ENCODE measurements around the gene POP5. TPM values are rescaled to one million over a fixed set of nuclear protein-coding genes. Genes with fewer than 3 reads are reported as not detected.

The POP5 gene
- total RNA-seq, 1 experiment from 2014 or later: 64.0 TPM

DNA sequence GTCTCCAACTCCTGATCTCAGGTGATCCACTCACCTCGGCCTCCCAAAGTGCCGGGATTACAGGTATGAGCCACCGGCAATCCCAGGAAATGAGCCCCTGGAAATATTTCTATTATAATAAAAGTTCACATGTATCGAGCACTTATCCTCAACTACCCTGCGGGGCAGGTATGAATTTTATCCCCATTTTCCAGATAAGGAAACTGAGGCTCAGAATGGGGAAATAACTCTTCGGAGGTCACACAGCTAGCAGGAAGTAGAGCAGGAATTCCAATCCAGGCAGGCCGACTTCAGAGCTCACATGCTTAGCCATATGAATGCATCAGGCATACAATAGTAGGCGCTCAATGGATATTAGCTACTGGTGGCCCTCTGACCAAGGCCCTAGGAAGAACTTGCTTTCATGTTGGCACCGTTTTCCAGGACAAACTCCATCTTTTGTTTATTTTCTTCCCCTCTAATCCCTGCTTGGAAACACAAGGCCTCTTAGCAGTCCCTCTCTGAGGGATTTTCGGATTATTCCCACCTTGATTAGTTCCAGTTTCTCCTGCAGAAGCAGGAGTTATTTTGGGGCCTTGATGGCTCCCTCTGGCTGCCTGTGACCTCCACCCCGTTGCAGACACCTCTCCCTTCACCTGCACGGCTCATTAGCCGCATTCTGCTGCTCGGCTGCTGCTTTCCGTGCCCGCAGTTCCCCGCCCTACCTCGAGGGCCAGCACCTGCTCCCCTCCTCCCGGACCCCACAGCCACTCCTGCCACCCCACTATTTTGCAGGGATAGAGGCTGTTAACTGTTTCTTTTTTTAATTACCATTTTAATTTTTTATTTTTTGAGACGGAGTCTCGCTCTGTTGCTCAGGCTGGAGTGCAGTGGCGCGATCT, 18.7 kb upstream of the POP5 start:
- Histone ChIP-seq H3K18ac (ENCODE audit: insufficient read length, low read depth, low read length) (no peak overlapping the region), H3K79me1 (ENCODE audit: insufficient read depth, low read depth, low read length, poor library complexity, severe bottlenecking) (no peaks in the 10 kb centered on the region), H3K23ac (ENCODE audit: insufficient read length, low read depth, low read length) (no peak overlapping the region), H3K23me2 (ENCODE audit: insufficient read length, low read depth, low read length, poor library complexity, severe bottlenecking) (no peaks in the 10 kb centered on the region), H2BK12ac (ENCODE audit: insufficient read length, low read depth, low read length) (no peak overlapping the region), H2BK120ac (ENCODE audit: low read depth, low read length, poor library complexity, severe bottlenecking) (no peak overlapping the region), H2BK5ac (ENCODE audit: insufficient read length, low read length) (no peak overlapping the region), H3K4me1 (ENCODE audit: insufficient read depth, low read length) (no peaks in the 10 kb centered on the region; the same call in 1 of the 2 replicates), H3K9ac (ENCODE audit: extremely low read depth, insufficient read length, low read length) (no peak overlapping the region), H3K9me3 (ENCODE audit: control insufficient read depth, low read depth, low read length) (no peaks in the 10 kb centered on the region), H3K79me2 (ENCODE audit: insufficient read depth, low read length) (no peaks in the 10 kb centered on the region), H4K5ac (ENCODE audit: insufficient read length, low read depth, low read length) (no peak overlapping the region), H3K4me2 (ENCODE audit: insufficient read depth, insufficient read length, low read length) (no peak overlapping the region), H4K91ac (ENCODE audit: insufficient read length, low read depth, low read length) (no peak overlapping the region), H3K4ac (ENCODE audit: low read depth, low read length) (no peak overlapping the region), H3K27me3 (ENCODE audit: insufficient read depth, low read length) (no peaks in the 10 kb centered on the region), H2AFZ (ENCODE audit: low read length) (no peak overlapping the region), H2AK5ac (ENCODE audit: insufficient read length, low read length) (no peak overlapping the region), H3K14ac (ENCODE audit: insufficient read depth, low read length) (no peak overlapping the region), H3K56ac (ENCODE audit: insufficient read length, low read depth, low read length) (no peak overlapping the region), H3K27ac (ENCODE audit: insufficient read length, low read depth, low read length) (no peak overlapping the region), H2BK20ac (ENCODE audit: low read depth, low read length, poor library complexity, severe bottlenecking) (no peak overlapping the region), H4K20me1 (ENCODE audit: control insufficient read depth, insufficient read depth, insufficient read length) (no peaks in the 10 kb centered on the region), H3T11ph (ENCODE audit: low read length) (no peak overlapping the region), H2BK15ac (ENCODE audit: low read depth, low read length) (no peak overlapping the region), H4K8ac (replicated peaks; ENCODE audit: insufficient read length, low read depth, low read length) (no peak overlapping the region)
- DNase-seq: peak; percentile 69
- TF ChIP-seq, protein P1, sequence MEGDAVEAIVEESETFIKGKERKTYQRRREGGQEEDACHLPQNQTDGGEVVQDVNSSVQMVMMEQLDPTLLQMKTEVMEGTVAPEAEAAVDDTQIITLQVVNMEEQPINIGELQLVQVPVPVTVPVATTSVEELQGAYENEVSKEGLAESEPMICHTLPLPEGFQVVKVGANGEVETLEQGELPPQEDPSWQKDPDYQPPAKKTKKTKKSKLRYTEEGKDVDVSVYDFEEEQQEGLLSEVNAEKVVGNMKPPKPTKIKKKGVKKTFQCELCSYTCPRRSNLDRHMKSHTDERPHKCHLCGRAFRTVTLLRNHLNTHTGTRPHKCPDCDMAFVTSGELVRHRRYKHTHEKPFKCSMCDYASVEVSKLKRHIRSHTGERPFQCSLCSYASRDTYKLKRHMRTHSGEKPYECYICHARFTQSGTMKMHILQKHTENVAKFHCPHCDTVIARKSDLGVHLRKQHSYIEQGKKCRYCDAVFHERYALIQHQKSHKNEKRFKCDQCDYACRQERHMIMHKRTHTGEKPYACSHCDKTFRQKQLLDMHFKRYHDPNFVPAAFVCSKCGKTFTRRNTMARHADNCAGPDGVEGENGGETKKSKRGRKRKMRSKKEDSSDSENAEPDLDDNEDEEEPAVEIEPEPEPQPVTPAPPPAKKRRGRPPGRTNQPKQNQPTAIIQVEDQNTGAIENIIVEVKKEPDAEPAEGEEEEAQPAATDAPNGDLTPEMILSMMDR (conservative IDR thresholded peaks at IDR 0.05): no peak; the same call in 1 of the 3 replicates
- H3K4me1 Mint-ChIP-seq: peaks cover 14 to 26% of the 10 kb centered on the region in 2 experiments
- no peaks in the 10 kb centered on the region for H3K36me3 Mint-ChIP-seq (ENCODE audit: insufficient read depth in 1 of 3, low read depth in 3 of 3)
- WGBS (ENCODE audit: extremely low coverage, insufficient read length, low lambda C conversion rate): no CpG with 5 or more reads among the region's 23 CpGs
- H3K27me3 Mint-ChIP-seq (ENCODE audit: low read depth): no peaks in the 10 kb centered on the region; the same call in none of the 2 replicates
- H3K27ac Mint-ChIP-seq: peak overlapping the region in 2 of 3 experiments; percentile 63 to 92; a peak in 4 of 7 replicates
- no peaks in the 10 kb centered on the region; a peak in 1 of 5 replicates for H3K9me3 Mint-ChIP-seq
- H3K4me3 Mint-ChIP-seq: peak overlapping the region in 1 of 2 experiments; percentile 28; a peak in 1 of 5 replicates

Data from H9 (cell line).